ENCODE results near the gene HCRTR1. TPM values are rescaled to one million over a fixed set of nuclear protein-coding genes. Genes with fewer than 3 reads are reported as not detected.

Gene HCRTR1
- polyA plus RNA-seq, 1 donor from 2014 or later, result 0.37 TPM

DNA sequence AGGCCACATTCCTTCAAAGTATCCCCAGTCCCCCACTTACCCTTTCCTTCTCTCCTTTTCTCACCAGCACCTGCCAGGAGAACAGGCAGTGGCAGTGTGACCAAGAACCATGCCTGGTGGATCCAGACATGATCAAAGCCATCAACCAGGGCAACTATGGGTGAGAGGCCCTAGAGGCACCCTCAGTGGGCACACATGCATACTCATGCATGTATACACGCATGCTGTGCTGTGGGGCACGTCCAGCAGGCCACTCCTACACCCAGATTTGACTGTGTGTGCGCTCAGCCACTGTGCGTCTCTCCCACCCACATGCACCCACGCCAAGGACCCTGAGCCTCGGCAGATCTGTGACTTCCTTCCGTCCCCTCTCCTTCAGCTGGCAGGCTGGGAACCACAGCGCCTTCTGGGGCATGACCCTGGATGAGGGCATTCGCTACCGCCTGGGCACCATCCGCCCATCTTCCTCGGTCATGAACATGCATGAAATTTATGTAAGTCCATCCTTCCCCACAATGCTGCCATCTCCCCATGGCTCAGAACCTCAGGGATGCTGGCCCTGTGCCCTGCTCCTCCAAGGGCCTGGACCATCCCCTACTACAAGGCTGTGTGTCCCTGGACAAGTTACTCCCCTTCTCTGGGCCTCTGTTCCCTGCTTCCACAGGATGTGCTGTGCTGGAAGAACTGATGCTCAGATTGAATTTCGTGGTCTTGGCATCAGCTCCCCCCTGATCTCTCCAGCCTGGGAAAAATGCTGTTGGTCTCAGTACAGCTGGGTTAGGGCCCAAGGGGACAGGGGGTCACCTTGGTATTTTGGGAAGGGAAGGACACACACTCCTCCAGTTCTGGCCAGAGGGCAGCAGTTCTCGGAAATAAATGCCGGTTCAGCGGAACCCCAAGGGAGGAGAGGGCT, 34.2 kb upstream of the HCRTR1 start:
- Histone ChIP-seq H4K20me1 (ENCODE audit: insufficient read depth) (no peaks in the 10 kb centered on the region), H3K9me3 (ENCODE audit: low read length) (no peaks in the 10 kb centered on the region), H3K9me2 (ENCODE audit: insufficient read depth, low read length) (no peaks in the 10 kb centered on the region), H3K27ac (ENCODE audit: low read length) (no peak overlapping the region), H3K36me3 (ENCODE audit: insufficient read depth, low read length) (no peaks in the 10 kb centered on the region), H3K27me3 (ENCODE audit: insufficient read depth, low read depth, low read length) (no peaks in the 10 kb centered on the region), H2AFZ (ENCODE audit: low read depth, low read length) (no peak overlapping the region), H3K4me3 (ENCODE audit: low read length) (no peak overlapping the region), H3K4me2 (ENCODE audit: low read length) (no peak overlapping the region), H3F3A (ENCODE audit: insufficient read depth, low read length, poor library complexity, severe bottlenecking) (no peaks in the 10 kb centered on the region), H3K79me2 (replicated peaks; ENCODE audit: insufficient read depth, low read length) (no peaks in the 10 kb centered on the region), H3K9ac (ENCODE audit: low read length) (no peak overlapping the region)
- TF ChIP-seq EZH2 (IDR thresholded peaks at IDR 0.05; ENCODE audit: borderline replicate concordance, insufficient read depth, low read length, poor library complexity, severe bottlenecking), result no peak
- TF ChIP-seq RAD21 (conservative IDR thresholded peaks at IDR 0.05), result no peak
- no peak for TF ChIP-seq MXI1 (conservative IDR thresholded peaks at IDR 0.05; ENCODE audit: poor library complexity, severe bottlenecking)
- no peak for TF ChIP-seq TAF1 (IDR thresholded peaks at IDR 0.05; ENCODE audit: low read depth)

DNA sequence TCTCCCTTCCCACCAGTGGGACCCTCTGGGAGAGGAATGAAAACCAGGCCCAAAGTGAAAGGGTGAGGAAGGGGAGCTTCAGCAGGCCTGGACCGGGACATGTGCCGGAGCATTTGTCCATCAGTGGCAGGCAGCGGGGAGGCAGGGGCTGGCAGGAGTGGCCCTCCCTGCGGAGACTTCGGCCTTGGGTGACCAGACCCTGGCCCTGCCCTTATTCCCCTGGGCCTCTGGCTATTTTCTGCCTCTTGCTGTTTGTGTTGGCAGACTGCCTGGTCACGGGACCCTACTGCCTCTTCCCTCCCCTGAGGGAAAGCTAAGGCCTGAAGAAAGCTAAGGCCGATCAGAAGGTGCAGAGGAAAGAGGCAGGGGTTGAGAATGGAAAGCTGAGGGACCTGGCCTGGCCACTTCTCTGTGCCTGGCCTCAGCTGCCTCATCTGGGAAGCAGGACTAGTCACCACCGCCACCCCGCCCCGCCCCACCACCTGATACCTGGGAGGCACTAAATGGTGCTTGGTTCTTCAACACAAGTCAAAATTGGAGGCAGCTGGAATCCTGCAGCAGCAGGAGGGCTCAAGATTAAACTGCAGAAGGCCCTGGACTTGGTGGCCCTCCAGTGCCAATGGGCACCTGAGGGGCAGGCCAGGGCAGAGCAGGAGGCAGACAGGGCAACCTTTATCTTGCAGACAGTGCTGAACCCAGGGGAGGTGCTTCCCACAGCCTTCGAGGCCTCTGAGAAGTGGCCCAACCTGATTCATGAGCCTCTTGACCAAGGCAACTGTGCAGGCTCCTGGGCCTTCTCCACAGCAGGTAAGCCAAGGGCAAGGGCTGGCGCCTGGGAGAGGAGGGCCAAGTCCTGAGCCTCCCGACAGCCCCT, 33.3 kb upstream of the HCRTR1 start:
- Histone ChIP-seq H2AFZ (ENCODE audit: low read depth, low read length) (no peak overlapping the region), H3K27me3 (ENCODE audit: insufficient read depth, low read depth, low read length) (no peaks in the 10 kb centered on the region), H3F3A (ENCODE audit: insufficient read depth, low read length, poor library complexity, severe bottlenecking) (no peaks in the 10 kb centered on the region), H3K9me3 (ENCODE audit: low read length) (no peaks in the 10 kb centered on the region), H3K79me2 (replicated peaks; ENCODE audit: insufficient read depth, low read length) (no peaks in the 10 kb centered on the region), H3K4me3 (ENCODE audit: low read length) (no peak overlapping the region), H3K9me2 (ENCODE audit: insufficient read depth, low read length) (no peaks in the 10 kb centered on the region), H3K36me3 (ENCODE audit: insufficient read depth, low read length) (no peaks in the 10 kb centered on the region), H3K4me2 (ENCODE audit: low read length) (no peak overlapping the region), H3K27ac (ENCODE audit: low read length) (no peak overlapping the region), H3K9ac (ENCODE audit: low read length) (no peak overlapping the region), H4K20me1 (ENCODE audit: insufficient read depth) (no peaks in the 10 kb centered on the region)
- TF ChIP-seq EZH2 (IDR thresholded peaks at IDR 0.05; ENCODE audit: borderline replicate concordance, insufficient read depth, low read length, poor library complexity, severe bottlenecking) (no peak), TAF1 (IDR thresholded peaks at IDR 0.05; ENCODE audit: low read depth) (no peak), EP300 (conservative IDR thresholded peaks at IDR 0.05; ENCODE audit: poor library complexity, severe bottlenecking) (no peak)

DNA sequence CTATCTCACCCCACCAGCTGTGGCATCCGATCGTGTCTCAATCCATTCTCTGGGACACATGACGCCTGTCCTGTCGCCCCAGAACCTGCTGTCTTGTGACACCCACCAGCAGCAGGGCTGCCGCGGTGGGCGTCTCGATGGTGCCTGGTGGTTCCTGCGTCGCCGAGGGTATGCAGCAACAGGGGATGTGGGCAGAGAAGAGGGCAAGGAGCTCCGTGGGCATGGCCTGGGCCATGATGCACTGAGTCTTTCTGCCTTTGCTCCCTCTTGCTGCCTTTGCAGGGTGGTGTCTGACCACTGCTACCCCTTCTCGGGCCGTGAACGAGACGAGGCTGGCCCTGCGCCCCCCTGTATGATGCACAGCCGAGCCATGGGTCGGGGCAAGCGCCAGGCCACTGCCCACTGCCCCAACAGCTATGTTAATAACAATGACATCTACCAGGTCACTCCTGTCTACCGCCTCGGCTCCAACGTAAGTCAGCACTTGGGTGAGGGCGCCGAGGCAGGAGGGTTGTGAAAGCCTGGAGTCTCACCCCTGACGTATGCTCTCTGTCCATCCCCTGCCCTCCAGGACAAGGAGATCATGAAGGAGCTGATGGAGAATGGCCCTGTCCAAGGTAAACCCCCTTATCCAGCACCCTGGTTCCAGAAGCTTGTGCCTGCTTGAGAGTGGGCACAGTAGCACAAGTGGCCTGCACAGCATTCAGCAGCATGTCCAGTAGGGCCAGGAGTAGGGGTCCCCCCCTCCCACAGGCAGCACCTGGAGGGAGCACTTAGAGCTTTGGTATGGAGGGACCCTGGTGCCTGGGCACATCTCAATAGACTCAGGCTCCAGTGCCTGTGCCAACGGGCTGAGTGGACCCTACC, 32.4 kb upstream of the HCRTR1 start:
- no peak overlapping the region for H2AFZ ChIP-seq (ENCODE audit: low read depth, low read length)
- TF ChIP-seq RAD21 (conservative IDR thresholded peaks at IDR 0.05) (no peak), MXI1 (conservative IDR thresholded peaks at IDR 0.05; ENCODE audit: poor library complexity, severe bottlenecking) (no peak), POLR2AphosphoS5 (IDR thresholded peaks at IDR 0.05) (no peak), TAF1 (IDR thresholded peaks at IDR 0.05; ENCODE audit: low read depth) (no peak), SMC3 (conservative IDR thresholded peaks at IDR 0.05; ENCODE audit: poor library complexity) (no peak)
- TF ChIP-seq, protein P1, sequence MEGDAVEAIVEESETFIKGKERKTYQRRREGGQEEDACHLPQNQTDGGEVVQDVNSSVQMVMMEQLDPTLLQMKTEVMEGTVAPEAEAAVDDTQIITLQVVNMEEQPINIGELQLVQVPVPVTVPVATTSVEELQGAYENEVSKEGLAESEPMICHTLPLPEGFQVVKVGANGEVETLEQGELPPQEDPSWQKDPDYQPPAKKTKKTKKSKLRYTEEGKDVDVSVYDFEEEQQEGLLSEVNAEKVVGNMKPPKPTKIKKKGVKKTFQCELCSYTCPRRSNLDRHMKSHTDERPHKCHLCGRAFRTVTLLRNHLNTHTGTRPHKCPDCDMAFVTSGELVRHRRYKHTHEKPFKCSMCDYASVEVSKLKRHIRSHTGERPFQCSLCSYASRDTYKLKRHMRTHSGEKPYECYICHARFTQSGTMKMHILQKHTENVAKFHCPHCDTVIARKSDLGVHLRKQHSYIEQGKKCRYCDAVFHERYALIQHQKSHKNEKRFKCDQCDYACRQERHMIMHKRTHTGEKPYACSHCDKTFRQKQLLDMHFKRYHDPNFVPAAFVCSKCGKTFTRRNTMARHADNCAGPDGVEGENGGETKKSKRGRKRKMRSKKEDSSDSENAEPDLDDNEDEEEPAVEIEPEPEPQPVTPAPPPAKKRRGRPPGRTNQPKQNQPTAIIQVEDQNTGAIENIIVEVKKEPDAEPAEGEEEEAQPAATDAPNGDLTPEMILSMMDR (IDR thresholded peaks at IDR 0.05; ENCODE audit: poor library complexity, severe bottlenecking), result no peak
- TF ChIP-seq, protein P2, sequence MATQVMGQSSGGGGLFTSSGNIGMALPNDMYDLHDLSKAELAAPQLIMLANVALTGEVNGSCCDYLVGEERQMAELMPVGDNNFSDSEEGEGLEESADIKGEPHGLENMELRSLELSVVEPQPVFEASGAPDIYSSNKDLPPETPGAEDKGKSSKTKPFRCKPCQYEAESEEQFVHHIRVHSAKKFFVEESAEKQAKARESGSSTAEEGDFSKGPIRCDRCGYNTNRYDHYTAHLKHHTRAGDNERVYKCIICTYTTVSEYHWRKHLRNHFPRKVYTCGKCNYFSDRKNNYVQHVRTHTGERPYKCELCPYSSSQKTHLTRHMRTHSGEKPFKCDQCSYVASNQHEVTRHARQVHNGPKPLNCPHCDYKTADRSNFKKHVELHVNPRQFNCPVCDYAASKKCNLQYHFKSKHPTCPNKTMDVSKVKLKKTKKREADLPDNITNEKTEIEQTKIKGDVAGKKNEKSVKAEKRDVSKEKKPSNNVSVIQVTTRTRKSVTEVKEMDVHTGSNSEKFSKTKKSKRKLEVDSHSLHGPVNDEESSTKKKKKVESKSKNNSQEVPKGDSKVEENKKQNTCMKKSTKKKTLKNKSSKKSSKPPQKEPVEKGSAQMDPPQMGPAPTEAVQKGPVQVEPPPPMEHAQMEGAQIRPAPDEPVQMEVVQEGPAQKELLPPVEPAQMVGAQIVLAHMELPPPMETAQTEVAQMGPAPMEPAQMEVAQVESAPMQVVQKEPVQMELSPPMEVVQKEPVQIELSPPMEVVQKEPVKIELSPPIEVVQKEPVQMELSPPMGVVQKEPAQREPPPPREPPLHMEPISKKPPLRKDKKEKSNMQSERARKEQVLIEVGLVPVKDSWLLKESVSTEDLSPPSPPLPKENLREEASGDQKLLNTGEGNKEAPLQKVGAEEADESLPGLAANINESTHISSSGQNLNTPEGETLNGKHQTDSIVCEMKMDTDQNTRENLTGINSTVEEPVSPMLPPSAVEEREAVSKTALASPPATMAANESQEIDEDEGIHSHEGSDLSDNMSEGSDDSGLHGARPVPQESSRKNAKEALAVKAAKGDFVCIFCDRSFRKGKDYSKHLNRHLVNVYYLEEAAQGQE (IDR thresholded peaks at IDR 0.05; ENCODE audit: borderline replicate concordance), result no peak
- H3K27me3 ChIP-seq (ENCODE audit: insufficient read depth, low read depth, low read length), result no peaks in the 10 kb centered on the region
- H4K20me1 ChIP-seq (ENCODE audit: insufficient read depth), result no peaks in the 10 kb centered on the region
- no peaks in the 10 kb centered on the region for H3K9me3 ChIP-seq (ENCODE audit: low read length)
- no peak overlapping the region for H3K4me3 ChIP-seq (ENCODE audit: low read length)
- H3K4me2 ChIP-seq (ENCODE audit: low read length), result no peak overlapping the region
- H3K9ac ChIP-seq (ENCODE audit: low read length), result no peak overlapping the region
- H3K27ac ChIP-seq (ENCODE audit: low read length), result no peak overlapping the region
- H3K36me3 ChIP-seq (ENCODE audit: insufficient read depth, low read length), result no peaks in the 10 kb centered on the region
- no peaks in the 10 kb centered on the region for H3K9me2 ChIP-seq (ENCODE audit: insufficient read depth, low read length)
- no peaks in the 10 kb centered on the region for H3F3A ChIP-seq (ENCODE audit: insufficient read depth, low read length, poor library complexity, severe bottlenecking)
- H3K79me2 ChIP-seq (replicated peaks; ENCODE audit: insufficient read depth, low read length), result no peaks in the 10 kb centered on the region
